Measurements from ENCODE around the gene KIF2C.
"Not testable (repeated sequence)": the region's sequence is repeated elsewhere in the genome, so short reads cannot be mapped to it uniquely, and the experiment has no call there.

Gene KIF2C

DNA sequence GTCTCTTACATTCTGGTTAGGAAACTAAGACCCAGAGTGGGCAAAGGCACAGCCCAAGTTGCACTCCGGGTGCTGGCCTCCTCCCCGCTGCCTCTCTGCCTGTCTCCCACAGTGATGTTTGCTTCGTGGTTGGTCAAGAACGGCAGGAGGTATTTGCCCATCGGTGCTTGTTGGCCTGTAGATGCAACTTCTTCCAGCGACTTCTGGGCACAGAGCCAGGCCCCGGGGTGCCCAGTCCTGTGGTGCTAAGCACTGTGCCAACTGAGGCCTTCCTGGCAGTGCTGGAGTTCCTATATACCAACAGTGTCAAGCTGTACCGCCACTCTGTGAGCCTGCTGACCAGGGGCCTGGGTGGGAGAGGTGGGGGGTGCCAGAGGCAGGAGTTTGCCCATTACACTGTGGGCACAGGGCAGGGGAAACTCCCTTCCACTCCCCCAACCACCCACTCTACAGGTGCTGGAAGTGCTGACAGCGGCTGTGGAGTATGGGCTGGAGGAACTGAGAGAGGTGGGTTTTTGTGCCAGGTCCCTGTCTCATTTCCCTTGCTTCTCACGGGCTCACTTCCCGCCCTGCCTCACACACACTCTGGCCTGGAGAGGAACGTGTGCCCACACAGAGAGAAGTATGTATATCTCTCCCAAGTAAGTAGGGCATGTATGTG is 70.6 kb downstream of the KIF2C start:
- Histone ChIP-seq H3K9me3 (ENCODE audit: control insufficient read depth, low read length) (no peaks in the 10 kb centered on the region), H3K4me2 (ENCODE audit: low read length, poor library complexity, severe bottlenecking) (peak overlapping the region; percentile 38), H2BK12ac (ENCODE audit: low read length in 2 of 2) (peak overlapping the region; percentile 88 to 98), H3K9ac (ENCODE audit: low read length) (peak overlapping the region; percentile 97), H2AFZ (ENCODE audit: low read depth, low read length) (no peak overlapping the region), H3K4ac (ENCODE audit: low read depth in 1 of 2, low read length in 2 of 2) (peak overlapping the region; percentile 90 to 99), H4K91ac (ENCODE audit: low read length) (peak overlapping the region; percentile 100), H2BK120ac (ENCODE audit: low read depth, low read length) (peak overlapping the region; percentile 75), H3K23ac (ENCODE audit: low read length in 2 of 2) (peak overlapping the region in 1 of 2 experiments; percentile 63), H2AK5ac (ENCODE audit: low read length, severe bottlenecking) (peak overlapping the region; percentile 93), H4K8ac (ENCODE audit: low read length) (peak overlapping the region; percentile 86), H2BK15ac (ENCODE audit: low read depth, poor library complexity, severe bottlenecking) (peak overlapping the region; percentile 95), H2BK5ac (ENCODE audit: low read depth, low read length, poor library complexity, severe bottlenecking) (no peak overlapping the region), H3K18ac (ENCODE audit: low read depth in 1 of 2, low read length in 2 of 2) (peak overlapping the region; percentile 91 to 100), H3K4me1 (ENCODE audit: control insufficient read depth, insufficient read depth, low read depth, low read length) (peaks cover 71% of the 10 kb centered on the region), H3K27ac (ENCODE audit: low read length, poor library complexity, severe bottlenecking) (peak overlapping the region; percentile 100), H3K27me3 (ENCODE audit: control insufficient read depth in 1 of 2, insufficient read depth in 1 of 2, low read length in 2 of 2) (no peaks in the 10 kb centered on the region), H3K14ac (ENCODE audit: low read length in 2 of 2) (peak overlapping the region in 1 of 2 experiments; percentile 85), H3K36me3 (ENCODE audit: control insufficient read depth in 1 of 2, insufficient read depth in 2 of 2, low read depth in 1 of 2, low read length in 2 of 2) (peaks cover 37 to 46% of the 10 kb centered on the region in 2 experiments), H3K79me1 (replicated peaks; ENCODE audit: low read length, poor library complexity, severe bottlenecking) (peaks cover 9% of the 10 kb centered on the region), H3K4me3 (ENCODE audit: insufficient read depth in 1 of 2, low read depth in 1 of 2, low read length in 2 of 2) (peak overlapping the region; percentile 35 to 75)
- 87% methylated on average over 11 of the region's 12 CpGs for WGBS
- peak; percentile 40 for DNase-seq

DNA sequence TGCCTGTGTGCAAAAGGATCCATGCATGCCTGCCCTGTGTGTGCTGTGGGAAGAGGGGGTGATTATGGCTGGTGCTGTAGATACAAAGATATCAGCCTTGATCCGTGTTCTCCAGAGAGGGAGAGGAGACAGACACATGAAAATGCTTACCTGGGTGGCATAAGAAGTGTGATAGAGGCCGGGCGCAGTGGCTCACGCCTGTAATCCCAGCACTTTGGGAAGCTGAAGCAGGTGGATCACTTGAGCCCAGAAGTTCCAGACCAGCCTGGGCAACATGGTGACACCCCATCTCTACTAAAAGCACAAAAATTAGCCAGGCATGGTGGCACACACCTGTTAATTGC is 71.1 kb downstream of the KIF2C start:
- peak overlapping the region; percentile 93 for H2AK5ac ChIP-seq (ENCODE audit: low read length, severe bottlenecking)

GRCh38 chr1:44811234-44811633 is 71.6 kb downstream of the KIF2C start:
- Histone ChIP-seq H3K9me3 (ENCODE audit: control insufficient read depth, low read length) (no peaks in the 10 kb centered on the region), H3K27ac (ENCODE audit: low read length, poor library complexity, severe bottlenecking) (peak overlapping the region; percentile 75), H3K4me3 (ENCODE audit: insufficient read depth in 1 of 2, low read depth in 1 of 2, low read length in 2 of 2) (peak overlapping the region in 1 of 2 experiments; percentile 30), H2BK5ac (ENCODE audit: low read depth, low read length, poor library complexity, severe bottlenecking) (no peak overlapping the region), H2AK5ac (ENCODE audit: low read length, severe bottlenecking) (peak overlapping the region; percentile 86), H2BK120ac (ENCODE audit: low read depth, low read length) (peak overlapping the region; percentile 54), H3K23ac (ENCODE audit: low read length in 2 of 2) (no peak overlapping the region), H2BK12ac (ENCODE audit: low read length in 2 of 2) (peak overlapping the region; percentile 18 to 84), H3K9ac (ENCODE audit: low read length) (peak overlapping the region; percentile 97), H3K4ac (ENCODE audit: low read depth in 1 of 2, low read length in 2 of 2) (peak overlapping the region; percentile 22 to 88), H2BK15ac (ENCODE audit: low read depth, poor library complexity, severe bottlenecking) (no peak overlapping the region), H3K14ac (ENCODE audit: low read length in 2 of 2) (peak overlapping the region in 1 of 2 experiments; percentile 1), H3K4me1 (ENCODE audit: control insufficient read depth, insufficient read depth, low read depth, low read length) (peaks cover 67% of the 10 kb centered on the region), H4K91ac (ENCODE audit: low read length) (peak overlapping the region; percentile 95), H4K8ac (ENCODE audit: low read length) (peak overlapping the region; percentile 35), H3K79me1 (replicated peaks; ENCODE audit: low read length, poor library complexity, severe bottlenecking) (peaks cover 7% of the 10 kb centered on the region), H3K18ac (ENCODE audit: low read depth in 1 of 2, low read length in 2 of 2) (peak overlapping the region; percentile 88 to 92), H3K4me2 (ENCODE audit: low read length, poor library complexity, severe bottlenecking) (no peak overlapping the region), H2AFZ (ENCODE audit: low read depth, low read length) (no peak overlapping the region), H3K27me3 (ENCODE audit: control insufficient read depth in 1 of 2, insufficient read depth in 1 of 2, low read length in 2 of 2) (no peaks in the 10 kb centered on the region), H3K36me3 (ENCODE audit: control insufficient read depth in 1 of 2, insufficient read depth in 2 of 2, low read depth in 1 of 2, low read length in 2 of 2) (peaks cover 36% of the 10 kb centered on the region in 2 experiments)
- peak; percentile 61 for DNase-seq
- WGBS, result 81% methylated on average over 8 of the region's 8 CpGs

More for the DNA sequence above, 71.1 kb downstream of the KIF2C start:
- Histone ChIP-seq H3K4me1 (ENCODE audit: control insufficient read depth, insufficient read depth, low read depth, low read length) (peaks cover 71% of the 10 kb centered on the region), H3K9ac (ENCODE audit: low read length) (peak overlapping the region; percentile 97), H4K8ac (ENCODE audit: low read length) (peak overlapping the region; percentile 56), H3K36me3 (ENCODE audit: control insufficient read depth in 1 of 2, insufficient read depth in 2 of 2, low read depth in 1 of 2, low read length in 2 of 2) (peaks cover 37 to 41% of the 10 kb centered on the region in 2 experiments), H3K4me3 (ENCODE audit: insufficient read depth in 1 of 2, low read depth in 1 of 2, low read length in 2 of 2) (peak overlapping the region in 1 of 2 experiments; percentile 75), H3K4ac (ENCODE audit: low read depth in 1 of 2, low read length in 2 of 2) (peak overlapping the region; percentile 90 to 99), H3K14ac (ENCODE audit: low read length in 2 of 2) (peak overlapping the region in 1 of 2 experiments; percentile 85), H3K18ac (ENCODE audit: low read depth in 1 of 2, low read length in 2 of 2) (peak overlapping the region; percentile 91 to 100), H3K27ac (ENCODE audit: low read length, poor library complexity, severe bottlenecking) (peak overlapping the region; percentile 100), H2BK12ac (ENCODE audit: low read length in 2 of 2) (peak overlapping the region; percentile 88 to 98), H3K4me2 (ENCODE audit: low read length, poor library complexity, severe bottlenecking) (peak overlapping the region; percentile 23), H4K91ac (ENCODE audit: low read length) (peak overlapping the region; percentile 100)
- H3K27me3 ChIP-seq (ENCODE audit: control insufficient read depth in 1 of 2, insufficient read depth in 1 of 2, low read length in 2 of 2); DNase-seq; H3K9me3 ChIP-seq (ENCODE audit: control insufficient read depth, low read length); H2BK15ac ChIP-seq (ENCODE audit: low read depth, poor library complexity, severe bottlenecking); H2BK120ac ChIP-seq (ENCODE audit: low read depth, low read length); H2BK5ac ChIP-seq (ENCODE audit: low read depth, low read length, poor library complexity, severe bottlenecking); H3K79me1 ChIP-seq (replicated peaks; ENCODE audit: low read length, poor library complexity, severe bottlenecking); H2AFZ ChIP-seq (ENCODE audit: low read depth, low read length); H3K23ac ChIP-seq (ENCODE audit: low read length in 2 of 2): not testable (repeated sequence)
- WGBS, result 97% methylated on average over 4 of the region's 4 CpGs

- Histone ChIP-seq H3K27me3 (ENCODE audit: control insufficient read depth in 1 of 2, insufficient read depth in 1 of 2, low read length in 2 of 2) (no peaks in the 10 kb centered on the region), H3K9ac (ENCODE audit: low read length) (peak overlapping the region; percentile 73), H3K18ac (ENCODE audit: low read depth in 1 of 2, low read length in 2 of 2) (peak overlapping the region; percentile 4 to 97), H2BK15ac (ENCODE audit: low read depth, poor library complexity, severe bottlenecking) (peak overlapping the region; percentile 73), H3K23ac (ENCODE audit: low read length in 2 of 2) (peak overlapping the region in 1 of 2 experiments; percentile 66), H2AFZ (ENCODE audit: low read depth, low read length) (no peak overlapping the region), H3K14ac (ENCODE audit: low read length in 2 of 2) (peak overlapping the region in 1 of 2 experiments; percentile 53), H2BK120ac (ENCODE audit: low read depth, low read length) (peak overlapping the region; percentile 93), H2AK5ac (ENCODE audit: low read length, severe bottlenecking) (no peak overlapping the region), H4K91ac (ENCODE audit: low read length) (peak overlapping the region; percentile 94), H3K4me3 (ENCODE audit: insufficient read depth in 1 of 2, low read depth in 1 of 2, low read length in 2 of 2) (no peak overlapping the region), H2BK12ac (ENCODE audit: low read length in 2 of 2) (peak overlapping the region in 1 of 2 experiments; percentile 70), H2BK5ac (ENCODE audit: low read depth, low read length, poor library complexity, severe bottlenecking) (no peak overlapping the region), H3K4me1 (ENCODE audit: control insufficient read depth, insufficient read depth, low read depth, low read length) (peaks cover 49% of the 10 kb centered on the region), H3K9me3 (ENCODE audit: control insufficient read depth, low read length) (no peaks in the 10 kb centered on the region), H3K4me2 (ENCODE audit: low read length, poor library complexity, severe bottlenecking) (no peak overlapping the region), H3K4ac (ENCODE audit: low read depth in 1 of 2, low read length in 2 of 2) (peak overlapping the region; percentile 45 to 59), H4K8ac (ENCODE audit: low read length) (peak overlapping the region; percentile 89), H3K36me3 (ENCODE audit: control insufficient read depth in 1 of 2, insufficient read depth in 2 of 2, low read depth in 1 of 2, low read length in 2 of 2) (peaks cover 27 to 37% of the 10 kb centered on the region in 2 experiments), H3K79me1 (replicated peaks; ENCODE audit: low read length, poor library complexity, severe bottlenecking) (peaks cover 7% of the 10 kb centered on the region), H3K27ac (ENCODE audit: low read length, poor library complexity, severe bottlenecking) (no peak overlapping the region)
- DNase-seq, result peak; percentile 55
- WGBS, result 66% methylated on average over 48 of the region's 48 CpGs
These were observed 73.3 kb downstream of the KIF2C start for GRCh38 chr1:44812822-44813543.

All from mesenchymal stem cell (in vitro differentiated cells and primary cell).